IPS DF 6.9 (cell line): ENCODE measurements around the gene HSF5.

Experiments used
- DNase-seq: peaks from one replicate; pipeline ENCODE4 v3.0.0-alpha.2; 2013; ENCODE audit warnings: low read depth, low spot score
- H3K27ac ChIP-seq: one replicate; pipeline ENCODE4 v1.5.1; 2013; ENCODE audit warnings: low read length, control low read depth
- H3K27me3 ChIP-seq: 2 replicates; pipeline ENCODE4 v1.6.1; 2013; ENCODE audit warnings: mild to moderate bottlenecking, low read length; ENCODE audit not compliant: control insufficient read depth, insufficient read depth
- H3K36me3 ChIP-seq: 2 replicates; pipeline ENCODE4 v1.6.1; 2013; ENCODE audit warnings: low read length; ENCODE audit not compliant: control insufficient read depth, insufficient read depth
- H3K4me1 ChIP-seq: 2 replicates; pipeline ENCODE4 v1.6.1; 2013; ENCODE audit warnings: low read length; ENCODE audit not compliant: control insufficient read depth, insufficient read depth
- H3K4me3 ChIP-seq: 2 replicates; pipeline ENCODE4 v1.5.1; 2013; ENCODE audit warnings: mild to moderate bottlenecking, low read length
- H3K9me3 ChIP-seq: 2 replicates; pipeline ENCODE4 v1.6.1; 2013; ENCODE audit warnings: low read length, inconsistent platforms; ENCODE audit not compliant: control insufficient read depth, insufficient read depth
- WGBS: extraction: QIAGEN DNeasy Blood & Tissue Kit; methylation state at CpG from one replicate; pipeline ENCODE4 v1.1.7; 2013; ENCODE audit warnings: mixed read lengths, missing lambda C conversion rate; ENCODE audit not compliant: insufficient read length, insufficient coverage; 5-methylcytosine and 5-hydroxymethylcytosine counted together

Gene HSF5

DNA sequence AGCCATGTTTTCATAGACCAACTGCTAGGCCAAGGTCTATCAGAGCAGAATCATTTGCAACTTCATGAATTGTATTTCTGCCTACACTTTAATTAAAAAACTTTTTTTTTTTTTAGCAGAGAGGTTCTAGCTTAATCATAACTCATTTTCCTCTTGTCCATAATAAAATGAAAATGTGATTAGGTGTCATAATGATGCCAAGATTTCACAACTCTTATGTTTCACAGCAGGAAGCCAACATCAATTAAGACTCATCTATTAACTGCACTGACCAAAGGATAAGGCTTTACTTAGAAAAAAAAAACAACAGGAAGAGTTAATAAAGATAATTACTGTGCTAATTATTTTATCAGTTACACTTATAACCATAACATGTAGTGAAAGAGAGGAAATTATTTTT lies 52.0 kb downstream of the HSF5 start:
- Histone ChIP-seq H3K27me3 (no peaks in the 10 kb centered on the region), H3K4me3 (no peak overlapping the region), H3K27ac (no peak overlapping the region), H3K9me3 (no peaks in the 10 kb centered on the region), H3K4me1 (no peaks in the 10 kb centered on the region), H3K36me3 (no peaks in the 10 kb centered on the region)
- DNase-seq, result no peak

GRCh38 chr17:58432806-58433573 lies 55.2 kb downstream of the HSF5 start:
- no peaks in the 10 kb centered on the region for H3K36me3 ChIP-seq
- WGBS, result no CpG with 5 or more reads among the region's 7 CpGs

DNA sequence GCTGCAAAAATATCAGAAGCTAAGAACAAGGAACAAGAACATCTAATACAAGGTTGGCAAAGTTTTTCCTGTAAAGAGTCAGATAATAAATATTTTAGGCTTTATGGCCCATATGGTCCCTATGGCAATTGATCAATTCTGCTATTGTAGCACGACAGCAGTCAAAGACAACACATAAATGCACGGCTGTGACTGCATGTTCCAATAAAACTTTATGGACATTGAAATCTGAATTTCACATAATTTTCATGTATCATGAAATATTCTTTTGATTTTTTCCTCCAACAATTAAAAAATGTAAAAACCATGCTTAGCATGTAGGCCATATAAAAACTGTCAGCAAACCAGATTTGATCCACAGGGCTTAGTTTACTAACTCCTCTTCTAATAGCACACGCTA lies 60.4 kb downstream of the HSF5 start:
- no CpG with 5 or more reads among the region's 3 CpGs for WGBS
- Histone ChIP-seq H3K9me3 (no peaks in the 10 kb centered on the region), H3K36me3 (no peaks in the 10 kb centered on the region), H3K27ac (no peak overlapping the region), H3K4me1 (no peaks in the 10 kb centered on the region), H3K4me3 (no peak overlapping the region), H3K27me3 (no peaks in the 10 kb centered on the region)
- DNase-seq, result no peak

More at GRCh38 chr17:58432806-58433573, 55.2 kb downstream of the HSF5 start:
- H3K4me1 ChIP-seq, result no peaks in the 10 kb centered on the region
- no peaks in the 10 kb centered on the region for H3K9me3 ChIP-seq
- H3K4me3 ChIP-seq, result no peak overlapping the region
- no peak for DNase-seq
- H3K27ac ChIP-seq, result no peak overlapping the region
- no peaks in the 10 kb centered on the region for H3K27me3 ChIP-seq

DNA sequence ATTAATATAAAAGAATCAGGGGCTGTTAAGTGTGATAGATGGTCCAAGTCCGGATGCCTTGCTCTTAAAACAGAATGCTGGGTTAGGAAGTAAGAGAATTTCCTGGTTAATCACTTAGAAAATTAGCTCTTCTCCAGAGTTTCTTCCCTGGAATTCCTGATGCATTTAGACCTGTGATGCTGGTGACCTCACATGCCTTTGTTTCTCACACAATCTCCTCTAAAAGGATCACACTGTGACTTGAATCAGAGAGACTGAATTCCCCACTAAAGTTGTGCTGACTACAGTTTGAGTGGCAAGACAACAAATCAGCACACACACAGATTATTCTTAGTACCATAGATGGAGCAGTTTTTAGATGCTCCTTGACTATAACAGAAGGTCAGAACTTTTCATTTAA lies 66.5 kb downstream of the HSF5 start:
- Histone ChIP-seq H3K4me1 (no peaks in the 10 kb centered on the region), H3K27me3 (no peaks in the 10 kb centered on the region), H3K36me3 (no peaks in the 10 kb centered on the region), H3K9me3 (no peaks in the 10 kb centered on the region), H3K4me3 (no peak overlapping the region), H3K27ac (no peak overlapping the region)
- no CpG with 5 or more reads among the region's 1 CpG for WGBS
- no peak for DNase-seq

GRCh38 chr17:58420827-58421226 lies 67.4 kb downstream of the HSF5 start:
- no CpG with 5 or more reads among the region's 2 CpGs for WGBS
- DNase-seq, result no peak

DNA sequence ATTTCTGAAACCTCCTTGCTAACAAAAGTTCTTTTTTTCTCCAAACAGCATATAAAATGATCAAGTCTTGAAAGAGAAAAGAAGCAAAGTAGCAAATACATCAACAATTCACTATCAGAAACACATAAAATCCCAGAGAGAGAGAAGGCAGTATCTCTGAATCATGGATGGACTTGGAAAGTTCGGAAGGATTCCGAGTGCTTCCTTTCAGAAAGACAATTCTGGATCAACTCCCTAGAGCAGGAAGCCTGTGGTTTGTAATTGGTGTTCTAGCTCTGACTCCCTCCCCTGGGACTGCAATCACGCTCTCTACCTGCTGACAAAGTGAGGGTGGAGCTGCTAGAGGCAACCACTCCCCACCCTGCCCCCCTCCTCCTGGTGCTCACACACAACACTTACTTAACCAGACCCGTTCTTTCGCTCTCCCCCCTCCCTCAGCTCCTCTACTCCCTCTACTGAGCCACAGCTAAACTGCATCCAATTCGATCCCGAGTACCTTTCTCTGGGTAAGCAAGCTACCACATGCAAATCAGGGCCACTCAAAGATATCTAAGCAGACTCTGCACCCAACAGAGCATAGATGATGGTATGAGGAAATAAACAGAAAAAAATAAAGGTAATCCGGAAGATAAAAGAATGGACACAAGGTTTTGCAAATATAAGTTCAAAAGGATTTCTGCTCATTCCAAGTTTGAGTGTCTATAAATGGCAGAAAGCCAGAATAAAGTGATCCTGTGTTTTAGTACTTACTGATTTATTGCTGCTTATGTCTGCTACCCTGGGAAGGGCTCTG lies 70.7 kb downstream of the HSF5 start, which contains the start of gene RNF43:
RNF43 (minus strand) TSS at position 235 of the 793 bp plus-strand sequence. CDS start 1,957 bp downstream, outside the sequence.
- Histone ChIP-seq H3K4me1 (no peaks in the 10 kb centered on the region), H3K9me3 (no peaks in the 10 kb centered on the region), H3K36me3 (no peaks in the 10 kb centered on the region), H3K27ac (no peak within 1 kb of the TSS), H3K4me3 (peak within 1 kb of the TSS; percentile 30; the same call in 1 of the 2 replicates), H3K27me3 (no peaks in the 10 kb centered on the region)
- no CpG with 5 or more reads among the region's 8 CpGs for WGBS
- peak; percentile 94 for DNase-seq

More at GRCh38 chr17:58420827-58421226, 67.4 kb downstream of the HSF5 start:
- H3K4me3 ChIP-seq, result no peak overlapping the region
- no peaks in the 10 kb centered on the region for H3K27me3 ChIP-seq
- H3K4me1 ChIP-seq, result no peaks in the 10 kb centered on the region
- H3K27ac ChIP-seq, result no peak overlapping the region
- no peaks in the 10 kb centered on the region for H3K9me3 ChIP-seq
- no peaks in the 10 kb centered on the region for H3K36me3 ChIP-seq

- no peaks in the 10 kb centered on the region for H3K4me1 ChIP-seq
- no peaks in the 10 kb centered on the region for H3K36me3 ChIP-seq
- DNase-seq, result no peak
- H3K27me3 ChIP-seq, result no peaks in the 10 kb centered on the region
- H3K4me3 ChIP-seq, result peak overlapping the region; percentile 30; the same call in 1 of the 2 replicates
- no peaks in the 10 kb centered on the region for H3K9me3 ChIP-seq
- no CpG with 5 or more reads among the region's 6 CpGs for WGBS
- H3K27ac ChIP-seq, result no peak overlapping the region
These were observed 71.3 kb downstream of the HSF5 start for GRCh38 chr17:58416937-58417299.

DNA sequence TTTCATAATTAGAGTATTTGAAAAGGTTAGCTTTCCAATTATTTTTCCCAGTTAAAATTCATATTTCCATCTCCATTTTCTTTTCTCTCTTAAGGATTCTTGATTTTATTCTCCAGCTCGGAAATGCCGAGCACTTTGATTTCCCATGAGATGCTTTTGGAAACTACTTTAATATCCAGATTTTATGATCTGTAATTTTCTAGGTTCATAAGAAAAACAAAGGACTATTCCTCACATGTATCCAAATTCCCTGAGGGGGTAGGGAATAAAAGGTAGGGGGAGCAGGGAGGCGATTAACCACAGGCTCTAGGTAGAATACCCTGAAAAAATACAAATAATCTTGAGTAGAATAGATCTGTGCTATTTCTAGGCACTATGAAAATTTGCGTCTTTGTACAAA lies 71.8 kb downstream of the HSF5 start:
- Histone ChIP-seq H3K36me3 (no peaks in the 10 kb centered on the region), H3K9me3 (no peaks in the 10 kb centered on the region), H3K4me3 (no peak overlapping the region), H3K27me3 (no peaks in the 10 kb centered on the region), H3K4me1 (no peaks in the 10 kb centered on the region), H3K27ac (no peak overlapping the region)
- no CpG with 5 or more reads among the region's 4 CpGs for WGBS
- no peak for DNase-seq

DNA sequence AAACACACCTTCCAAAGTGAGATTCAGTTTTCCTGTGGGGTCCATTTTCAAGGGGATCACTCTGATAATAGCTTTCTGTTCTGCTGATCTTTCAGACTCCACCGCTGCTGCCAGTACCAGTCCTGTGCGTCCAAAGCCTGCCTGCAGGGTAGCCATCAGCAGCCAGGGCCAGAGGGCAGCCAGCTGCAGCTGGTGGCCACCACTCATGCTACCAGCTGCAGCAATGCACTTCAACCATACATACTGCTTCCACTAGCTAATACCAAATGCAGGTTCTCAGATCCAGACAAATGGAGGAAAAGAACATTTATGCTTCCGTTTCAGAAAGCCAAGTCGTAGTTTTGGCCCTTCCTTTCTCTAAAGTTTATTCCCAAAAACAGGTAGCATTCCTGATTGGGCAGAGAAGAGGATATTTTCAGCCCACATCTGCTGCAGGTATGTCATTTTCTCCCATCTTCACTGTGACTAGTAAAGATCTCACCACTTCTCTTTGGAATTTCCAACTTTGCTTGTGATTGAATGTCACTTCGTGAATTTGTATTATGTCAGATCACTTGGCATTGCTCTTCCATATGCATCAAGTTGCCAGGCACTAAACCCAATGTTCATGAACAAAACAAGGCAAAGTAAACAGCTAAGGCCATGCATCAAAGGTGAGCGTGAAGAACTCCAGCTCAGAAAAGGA lies 72.7 kb downstream of the HSF5 start:
- H3K4me3 ChIP-seq, result no peak overlapping the region
- no peaks in the 10 kb centered on the region for H3K4me1 ChIP-seq
- no peaks in the 10 kb centered on the region for H3K27me3 ChIP-seq
- H3K9me3 ChIP-seq, result no peaks in the 10 kb centered on the region
- no peaks in the 10 kb centered on the region for H3K36me3 ChIP-seq
- DNase-seq, result no peak
- no CpG with 5 or more reads among the region's 6 CpGs for WGBS
- no peak overlapping the region for H3K27ac ChIP-seq

- Histone ChIP-seq H3K36me3 (no peaks in the 10 kb centered on the region), H3K4me1 (no peaks in the 10 kb centered on the region), H3K27ac (no peak overlapping the region), H3K9me3 (no peaks in the 10 kb centered on the region), H3K4me3 (no peak overlapping the region), H3K27me3 (no peaks in the 10 kb centered on the region)
- no peak for DNase-seq
- 100% methylated on average over 1 of the region's 3 CpGs for WGBS
These were observed 73.6 kb downstream of the HSF5 start for GRCh38 chr17:58414596-58414997.
